ENCODE data around the gene BARHL2. TPM values are rescaled to one million over a fixed set of nuclear protein-coding genes. Genes with fewer than 3 reads are reported as not detected.
A peak's percentile ranks its signal among the peaks of the same experiment; 100 is the strongest.

BARHL2 gene
- total and polyA plus RNA-seq, 4 experiments from 2014 or later = not detected

- Mint-ChIP-seq H3K27ac (no peak overlapping the region), H3K27me3 (peaks cover 19 to 31% of the 10 kb centered on the region in 2 donors), H3K36me3 (no peaks in the 10 kb centered on the region), H3K4me1 (no peaks in the 10 kb centered on the region), H3K4me3 (no peak overlapping the region), H3K9me3 (no peaks in the 10 kb centered on the region)
- POLR2A ChIA-PET (ENCODE audit: partially characterized antibody) = no interaction called here
- DNase-seq = no peak
- intact Hi-C loops (cut with micrococcal nuclease) = no loop called here
- Histone ChIP-seq H3K27me3 (ENCODE audit: insufficient read depth, low read length) (no peaks in the 10 kb centered on the region), H3K4me1 (ENCODE audit: insufficient read depth, low read length) (no peaks in the 10 kb centered on the region), H3K36me3 (ENCODE audit: insufficient read depth, low read length) (no peaks in the 10 kb centered on the region), H3K4me3 (ENCODE audit: low read length in 2 of 2) (no peak overlapping the region), H3K9me3 (ENCODE audit: control insufficient read depth in 1 of 2, low read length in 2 of 2) (no peaks in the 10 kb centered on the region), H3K27ac (ENCODE audit: low read depth, low read length) (no peak overlapping the region)
- CTCF ChIA-PET (ENCODE audit: partially characterized antibody) = no interaction called here
These were observed 29.8 kb upstream of the BARHL2 start for GRCh38 chr1:90746857-90747256.

- H3K4me3 Mint-ChIP-seq = no peak overlapping the region
- H3K27ac Mint-ChIP-seq = no peak overlapping the region
- no peaks in the 10 kb centered on the region for H3K4me1 ChIP-seq (ENCODE audit: insufficient read depth, low read length)
- no peak overlapping the region for H3K27ac ChIP-seq (ENCODE audit: low read depth, low read length)
- no peaks in the 10 kb centered on the region for H3K36me3 ChIP-seq (ENCODE audit: insufficient read depth, low read length)
- POLR2A ChIA-PET (ENCODE audit: partially characterized antibody) = no interaction called here
- no peaks in the 10 kb centered on the region for H3K36me3 Mint-ChIP-seq
- H3K27me3 Mint-ChIP-seq = peaks cover 18 to 30% of the 10 kb centered on the region in 2 donors
- no peaks in the 10 kb centered on the region for H3K9me3 Mint-ChIP-seq
- no peak overlapping the region for H3K4me3 ChIP-seq (ENCODE audit: low read length in 2 of 2)
- no peaks in the 10 kb centered on the region for H3K9me3 ChIP-seq (ENCODE audit: control insufficient read depth in 1 of 2, low read length in 2 of 2)
- CTCF ChIA-PET (ENCODE audit: partially characterized antibody) = no interaction called here
- no peak for DNase-seq
- intact Hi-C loops (cut with micrococcal nuclease) = no loop called here
- no peaks in the 10 kb centered on the region for H3K27me3 ChIP-seq (ENCODE audit: insufficient read depth, low read length)
- H3K4me1 Mint-ChIP-seq = no peaks in the 10 kb centered on the region
These were observed 28.9 kb upstream of the BARHL2 start for GRCh38 chr1:90745972-90746371.

GRCh38 chr1:90732136-90732535 is 15.0 kb upstream of the BARHL2 start:
- Mint-ChIP-seq H3K36me3 (no peaks in the 10 kb centered on the region), H3K4me3 (no peak overlapping the region), H3K27ac (no peak overlapping the region), H3K9me3 (peaks cover 0 to 20% (median 11%) of the 10 kb centered on the region in 8 donors), H3K4me1 (peaks cover 15 to 30% (median 23%) of the 10 kb centered on the region in 4 donors), H3K27me3 (peaks cover 60 to 63% of the 10 kb centered on the region in 2 donors)
- CTCF ChIA-PET (ENCODE audit: partially characterized antibody) = interaction anchor here (3.6 kb wide), 1 partner anchor 10 kb away, joined by 18 read pairs; no protein-coding TSS in a partner anchor
- peaks cover 29% of the 10 kb centered on the region for H3K4me1 ChIP-seq (ENCODE audit: insufficient read depth, low read length)
- H3K27ac ChIP-seq (ENCODE audit: low read depth, low read length) = no peak overlapping the region
- H3K36me3 ChIP-seq (ENCODE audit: insufficient read depth, low read length) = no peaks in the 10 kb centered on the region
- no peak overlapping the region for H3K4me3 ChIP-seq (ENCODE audit: low read length in 2 of 2)
- POLR2A ChIA-PET (ENCODE audit: partially characterized antibody) = no interaction called here
- no peaks in the 10 kb centered on the region for H3K9me3 ChIP-seq (ENCODE audit: control insufficient read depth in 1 of 2, low read length in 2 of 2)
- DNase-seq = no peak
- peaks cover 51% of the 10 kb centered on the region for H3K27me3 ChIP-seq (ENCODE audit: insufficient read depth, low read length)
- intact Hi-C loops (cut with micrococcal nuclease) = no loop called here

- Histone ChIP-seq H3K27me3 (ENCODE audit: insufficient read depth, low read length) (peaks cover 58% of the 10 kb centered on the region), H3K4me3 (ENCODE audit: low read length in 2 of 2) (no peak overlapping the region), H3K27ac (ENCODE audit: low read depth, low read length) (no peak overlapping the region), H3K36me3 (ENCODE audit: insufficient read depth, low read length) (no peaks in the 10 kb centered on the region), H3K4me1 (ENCODE audit: insufficient read depth, low read length) (peaks cover 35% of the 10 kb centered on the region), H3K9me3 (ENCODE audit: control insufficient read depth in 1 of 2, low read length in 2 of 2) (no peaks in the 10 kb centered on the region)
- intact Hi-C loops (cut with micrococcal nuclease) = no loop called here
- POLR2A ChIA-PET (ENCODE audit: partially characterized antibody) = no interaction called here
- Mint-ChIP-seq H3K4me1 (peaks cover 17 to 33% (median 25%) of the 10 kb centered on the region in 4 donors), H3K9me3 (peaks cover 0 to 23% (median 13%) of the 10 kb centered on the region in 8 donors), H3K36me3 (peaks cover 0 to 2% of the 10 kb centered on the region in 2 donors), H3K27me3 (peaks cover 61 to 67% of the 10 kb centered on the region in 2 donors), H3K4me3 (peak overlapping the region in 4 of 8 donors; percentile 1 to 59 (median 10)), H3K27ac (peak overlapping the region in 1 of 7 donors; percentile 71)
- CTCF ChIA-PET (ENCODE audit: partially characterized antibody) = interaction anchor here (3.6 kb wide), 1 partner anchor 10 kb away, joined by 18 read pairs; no protein-coding TSS in a partner anchor
- DNase-seq = no peak
These were observed 14.4 kb upstream of the BARHL2 start for GRCh38 chr1:90731382-90732050.

DNA sequence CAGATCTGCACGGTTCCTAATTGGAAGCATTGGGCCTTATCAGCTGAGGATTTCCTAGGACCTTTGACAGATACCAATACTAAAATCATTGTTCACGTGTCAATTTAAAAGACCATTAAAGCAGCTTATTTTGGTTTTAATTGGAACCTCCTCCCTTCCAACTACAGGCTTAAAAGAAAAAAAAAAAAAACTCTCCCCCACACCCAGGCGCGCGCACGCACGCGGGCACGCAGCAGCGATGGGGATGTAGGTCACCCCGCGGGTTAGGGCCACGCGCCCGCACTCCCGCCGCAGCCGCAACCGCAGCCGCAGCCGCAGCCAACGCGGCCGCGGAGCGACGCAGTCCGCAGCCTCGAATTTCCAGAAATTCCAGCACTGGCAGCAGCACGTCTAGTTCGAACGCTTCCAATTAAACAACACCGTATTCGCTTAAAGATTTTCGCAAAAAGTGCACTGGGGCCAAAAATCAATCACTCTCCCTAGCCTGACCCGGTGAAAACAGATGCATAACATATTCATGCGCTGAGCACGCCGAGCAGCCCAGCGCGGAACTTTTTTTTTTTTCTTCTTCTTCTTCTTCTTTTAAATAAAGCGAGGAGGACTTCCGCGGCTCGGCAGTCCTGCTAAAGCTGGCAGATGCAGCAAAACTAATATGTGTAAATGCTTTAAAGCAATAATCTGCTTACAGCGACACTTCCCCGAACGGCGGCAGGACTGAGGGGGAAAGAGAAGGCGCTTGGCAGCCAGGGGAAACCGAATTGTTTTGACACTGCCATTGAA is 13.3 kb upstream of the BARHL2 start:
- no peak overlapping the region for H3K27ac ChIP-seq (ENCODE audit: low read depth, low read length)
- ChIA-PET POLR2A (ENCODE audit: partially characterized antibody) (interaction anchor here (1.0 to 1.2 kb wide), 2 partner anchors 10 to 11 kb away, joined by 3 to 4 read pairs; no protein-coding TSS in a partner anchor), CTCF (ENCODE audit: partially characterized antibody) (interaction anchor here (0.7 to 3.6 kb wide), 4 partner anchors 9 to 113 kb away, joined by 3 to 18 read pairs (median 4); no protein-coding TSS in a partner anchor)
- no peak for DNase-seq
- peaks cover 0 to 34% (median 22%) of the 10 kb centered on the region in 8 donors for H3K9me3 Mint-ChIP-seq
- H3K27me3 Mint-ChIP-seq = peaks cover 68 to 74% of the 10 kb centered on the region in 2 donors
- peak overlapping the region; percentile 71 to 86 (median 78) for H3K4me3 Mint-ChIP-seq
- no peak overlapping the region for H3K4me3 ChIP-seq (ENCODE audit: low read length in 2 of 2)
- H3K36me3 ChIP-seq (ENCODE audit: insufficient read depth, low read length) = no peaks in the 10 kb centered on the region
- peaks cover 68% of the 10 kb centered on the region for H3K27me3 ChIP-seq (ENCODE audit: insufficient read depth, low read length)
- intact Hi-C loops (cut with micrococcal nuclease) = no loop called here
- H3K4me1 Mint-ChIP-seq = peaks cover 25 to 44% (median 35%) of the 10 kb centered on the region in 4 donors
- H3K27ac Mint-ChIP-seq = peak overlapping the region in 3 of 7 donors; percentile 61 to 74 (median 71)
- peaks cover 45% of the 10 kb centered on the region for H3K4me1 ChIP-seq (ENCODE audit: insufficient read depth, low read length)
- H3K9me3 ChIP-seq (ENCODE audit: control insufficient read depth in 1 of 2, low read length in 2 of 2) = no peaks in the 10 kb centered on the region
- H3K36me3 Mint-ChIP-seq = peaks cover 0 to 5% of the 10 kb centered on the region in 2 donors

DNA sequence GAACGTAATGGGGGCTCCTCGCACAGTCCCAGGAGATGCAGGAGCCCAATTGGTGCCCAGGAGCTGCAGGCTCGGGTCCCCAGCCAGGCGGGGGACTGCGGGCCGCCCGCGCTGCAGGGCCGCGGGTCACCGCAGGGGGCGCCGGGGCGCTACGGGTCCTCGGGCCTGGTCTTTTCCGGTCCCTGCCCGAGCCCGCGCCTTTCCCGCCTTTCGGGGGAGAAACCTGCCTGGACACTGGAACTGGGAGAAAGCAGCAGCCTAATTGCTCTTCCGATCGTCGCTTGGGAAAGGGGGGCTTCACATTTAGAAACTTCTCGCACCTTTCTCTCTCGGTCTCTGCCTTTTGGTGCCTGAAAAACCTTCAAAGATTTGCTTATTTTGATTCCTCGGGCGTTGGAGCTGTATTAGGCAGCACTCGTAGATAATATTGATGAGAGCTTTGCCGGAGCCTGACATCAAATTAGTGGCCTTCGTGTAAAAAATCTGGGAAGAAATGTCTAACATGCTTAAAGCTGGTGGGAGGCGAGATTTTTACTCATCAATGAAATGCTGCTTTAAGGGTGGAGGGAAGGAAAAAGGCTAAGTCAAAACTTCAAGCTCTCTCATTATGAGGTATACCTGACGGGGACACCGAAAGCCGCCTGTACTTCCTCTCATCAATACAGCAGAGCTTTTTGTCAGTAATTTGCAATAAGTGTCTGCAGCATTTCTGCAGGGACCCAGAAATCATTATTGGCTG is 12.6 kb upstream of the BARHL2 start:
- peaks cover 52% of the 10 kb centered on the region for H3K4me1 ChIP-seq (ENCODE audit: insufficient read depth, low read length)
- no peak for DNase-seq
- H3K27me3 Mint-ChIP-seq = peaks cover 66 to 74% of the 10 kb centered on the region in 2 donors
- peaks cover 27 to 50% (median 38%) of the 10 kb centered on the region in 4 donors for H3K4me1 Mint-ChIP-seq
- peaks cover 76% of the 10 kb centered on the region for H3K27me3 ChIP-seq (ENCODE audit: insufficient read depth, low read length)
- peak overlapping the region; percentile 34 to 86 (median 66) for H3K4me3 Mint-ChIP-seq
- H3K9me3 ChIP-seq (ENCODE audit: control insufficient read depth in 1 of 2, low read length in 2 of 2) = no peaks in the 10 kb centered on the region
- no peaks in the 10 kb centered on the region for H3K36me3 ChIP-seq (ENCODE audit: insufficient read depth, low read length)
- peak overlapping the region in 2 of 7 donors; percentile 31 for H3K27ac Mint-ChIP-seq
- H3K9me3 Mint-ChIP-seq = peaks cover 0 to 41% (median 25%) of the 10 kb centered on the region in 8 donors
- CTCF ChIA-PET (ENCODE audit: partially characterized antibody) = interaction anchor here (0.7 to 3.6 kb wide), 5 partner anchors 8 to 114 kb away, joined by 3 to 18 read pairs (median 4); no protein-coding TSS in a partner anchor
- peaks cover 0 to 5% of the 10 kb centered on the region in 2 donors for H3K36me3 Mint-ChIP-seq
- H3K27ac ChIP-seq (ENCODE audit: low read depth, low read length) = no peak overlapping the region
- intact Hi-C loops (cut with micrococcal nuclease) = loop anchor here (10.0 kb wide), 1 partner anchor 105 kb away; no protein-coding TSS in a partner anchor
- POLR2A ChIA-PET (ENCODE audit: partially characterized antibody) = interaction anchor here (1.0 to 1.2 kb wide), 2 partner anchors 9 to 10 kb away, joined by 3 to 4 read pairs; no protein-coding TSS in a partner anchor
- H3K4me3 ChIP-seq (ENCODE audit: low read length in 2 of 2) = no peak overlapping the region
